Activated CD4-positive, alpha-beta T cell treated with anti-CD3 and anti-CD28 coated beads, Interleukin-2, Interleukin-6, amounts not matched to agents 100 ng/mL and 50 ng/mL, durations not matched to agents 16 hours and 8 hours (primary cell): ENCODE measurements around the gene TTYH1.
A peak's percentile ranks its signal among the peaks of the same experiment; 100 is the strongest.

Source experiments
- DNase-seq: peaks from one replicate; pipeline ENCODE4 v3.0.0-alpha.2; 2020

TTYH1 gene

GRCh38 chr19:54424660-54425381, 9.6 kb downstream of the TTYH1 start:
- no peak for DNase-seq

GRCh38 chr19:54425382-54425723, 10.1 kb downstream of the TTYH1 start:
- no peak for DNase-seq

GRCh38 chr19:54426291-54426931, 11.1 kb downstream of the TTYH1 start:
- no peak for DNase-seq

GRCh38 chr19:54427586-54427985, 12.3 kb downstream of the TTYH1 start:
- DNase-seq: no peak

DNA sequence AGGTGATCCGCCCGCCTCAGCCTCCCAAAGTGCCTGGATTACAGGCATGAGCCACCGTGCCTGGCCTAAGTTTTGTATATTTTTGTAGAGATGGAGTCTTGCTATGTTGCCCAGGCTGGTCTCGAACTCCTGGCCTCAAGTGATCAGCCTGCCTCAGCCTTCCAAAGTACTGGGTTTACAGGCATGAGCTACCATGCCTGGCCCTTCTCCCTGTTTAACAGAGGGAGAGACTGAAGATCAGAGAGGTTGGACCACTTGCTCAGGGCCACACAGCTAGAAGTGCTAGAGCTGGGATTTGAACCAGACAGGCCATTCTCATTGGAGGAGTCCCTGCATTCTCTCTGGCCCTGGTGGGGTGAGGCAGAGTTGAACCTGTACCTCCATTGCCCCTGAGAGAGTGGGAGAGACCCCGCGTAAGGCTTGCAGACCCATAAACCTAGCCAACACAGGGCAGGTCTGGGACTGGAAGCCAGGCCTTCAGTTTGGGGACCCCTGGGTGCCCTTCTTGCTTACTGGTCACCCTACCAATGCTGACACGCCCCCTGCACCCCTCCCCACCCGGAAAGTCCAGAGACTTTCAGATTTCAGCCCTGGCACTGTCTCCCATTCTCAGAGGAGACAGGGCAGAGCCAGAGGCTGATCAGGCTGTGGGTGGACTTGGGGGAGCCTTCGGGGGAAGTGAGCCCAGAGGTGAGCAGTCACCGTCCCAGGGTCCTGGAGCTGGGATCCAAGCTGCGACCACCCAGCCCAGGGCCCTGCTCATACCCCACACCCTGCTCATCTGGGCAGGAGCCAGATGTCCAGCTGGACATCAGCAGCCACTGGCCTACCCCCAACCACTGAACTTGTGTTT, 13.3 kb downstream of the TTYH1 start:
- DNase-seq: no peak

DNA sequence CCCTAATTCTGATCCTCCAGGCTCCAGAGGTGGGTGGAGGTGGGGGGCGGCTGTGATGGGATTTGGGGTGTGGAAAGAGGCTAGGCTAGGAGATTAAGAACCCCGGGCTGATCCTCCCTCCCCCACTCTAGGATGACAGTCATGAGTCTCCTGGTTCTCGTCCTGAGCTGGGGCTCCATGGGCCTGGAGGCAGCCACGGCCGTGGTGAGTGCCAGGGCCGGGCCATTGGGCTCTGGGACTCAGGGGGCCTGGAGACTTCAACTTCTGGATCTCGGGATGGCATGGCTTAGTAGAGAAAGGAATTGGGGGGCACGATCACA, 13.9 kb downstream of the TTYH1 start:
- DNase-seq: no peak

GRCh38 chr19:54429545-54430227, 14.4 kb downstream of the TTYH1 start:
- no peak for DNase-seq

- peak; percentile 51 for DNase-seq
These were observed 15.3 kb downstream of the TTYH1 start for GRCh38 chr19:54430306-54431254.

DNA sequence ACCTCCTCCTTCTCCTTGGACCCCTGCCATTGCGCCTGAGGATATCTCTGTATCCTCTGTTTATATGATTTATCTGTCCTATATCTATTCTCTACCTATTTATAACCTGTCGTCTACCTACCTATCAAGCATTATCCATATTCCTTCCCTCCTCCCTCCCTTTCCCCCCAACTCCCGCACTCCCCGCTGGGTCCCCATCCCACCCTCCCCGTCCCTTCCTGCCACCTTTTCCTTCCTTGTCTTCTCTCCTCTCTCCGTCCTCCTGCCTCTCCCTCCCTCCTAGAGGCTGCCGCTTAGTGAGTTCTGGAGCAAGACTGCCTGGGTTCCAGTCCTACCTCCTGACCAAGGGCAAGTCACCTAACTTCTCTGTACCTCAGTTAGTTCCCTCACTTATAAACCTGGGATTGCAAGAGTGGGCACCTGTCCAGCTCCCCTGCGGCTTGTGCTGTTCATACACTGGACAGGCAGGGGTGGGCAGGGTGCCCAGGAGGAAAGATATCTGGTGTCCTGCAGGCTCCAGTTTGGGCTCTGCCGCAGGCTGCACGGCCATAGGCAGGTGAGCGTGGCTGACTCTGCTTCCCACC, 16.1 kb downstream of the TTYH1 start:
- DNase-seq: no peak

GRCh38 chr19:54432144-54432738, 17.0 kb downstream of the TTYH1 start:
- no peak for DNase-seq

DNA sequence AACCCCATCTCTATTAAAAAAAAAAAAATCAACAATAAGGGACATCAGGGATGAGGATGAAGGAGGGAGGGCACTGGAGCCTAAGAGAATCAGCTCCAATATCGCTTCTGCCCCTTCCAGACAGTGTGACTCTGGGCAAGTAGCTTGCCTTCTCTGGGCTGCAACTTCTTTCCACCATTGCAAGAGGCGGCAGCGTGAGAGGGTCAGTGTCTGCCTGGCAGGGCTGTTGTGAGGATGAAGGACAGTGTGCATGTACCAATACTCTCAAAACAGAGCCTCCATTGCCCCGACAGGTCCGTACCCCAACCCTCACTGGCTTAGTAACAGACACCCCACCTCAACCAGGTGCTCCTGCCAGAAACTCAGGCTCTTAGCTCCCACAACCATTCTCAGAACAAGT, 18.4 kb downstream of the TTYH1 start:
- DNase-seq: no peak

- DNase-seq: no peak
These were observed 19.0 kb downstream of the TTYH1 start for GRCh38 chr19:54434112-54434872.

GRCh38 chr19:54434873-54435214, 19.6 kb downstream of the TTYH1 start:
- no peak for DNase-seq

DNA sequence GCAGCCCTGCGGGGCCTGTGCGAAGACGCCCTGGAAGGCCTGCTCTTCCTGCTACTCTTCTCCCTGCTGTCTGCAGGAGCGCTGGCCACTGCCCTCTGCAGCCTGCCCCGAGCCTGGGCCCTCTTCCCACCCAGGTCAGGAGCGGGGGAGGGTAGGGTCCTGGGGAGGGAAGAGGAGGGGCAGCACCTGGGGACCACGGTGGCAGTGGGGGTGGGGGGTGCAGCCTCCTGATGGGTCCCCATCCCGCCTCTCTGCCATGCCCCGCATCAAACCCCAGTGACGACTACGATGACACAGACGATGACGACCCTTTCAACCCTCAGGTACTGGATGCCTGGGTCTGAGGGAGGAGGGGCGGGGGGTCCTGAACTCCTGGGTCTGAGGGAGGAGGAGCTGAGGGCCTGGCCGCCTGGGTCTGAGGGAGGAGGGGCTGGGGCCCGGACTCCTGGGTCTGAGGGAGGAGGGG, 20.3 kb downstream of the TTYH1 start:
- no peak for DNase-seq

DNA sequence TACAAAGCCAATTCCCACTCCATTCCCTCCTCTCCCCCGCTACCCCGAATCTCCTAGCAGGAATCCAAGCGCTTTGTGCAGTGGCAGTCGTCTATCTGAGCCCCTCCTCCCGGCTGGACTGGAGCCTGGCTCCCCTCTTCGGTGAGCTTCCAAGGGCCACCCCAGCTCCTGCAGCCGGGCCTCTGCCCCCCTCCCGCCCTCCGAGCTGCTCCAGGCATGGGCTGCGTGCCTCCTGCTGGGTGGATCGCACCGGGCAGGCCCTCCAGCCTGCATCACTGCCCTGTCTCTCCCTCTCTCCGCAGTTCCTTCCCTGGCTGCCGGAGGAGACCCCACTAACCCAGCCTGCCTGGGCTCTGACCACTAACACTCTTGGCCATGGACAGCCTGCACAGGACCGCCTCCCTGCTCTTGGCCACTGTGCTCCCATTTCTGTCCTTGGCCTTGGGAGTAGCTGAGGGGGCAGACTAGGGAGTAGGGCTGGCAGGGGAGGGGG, 20.8 kb downstream of the TTYH1 start:
- no peak for DNase-seq

- DNase-seq: no peak
These were observed 21.5 kb downstream of the TTYH1 start for GRCh38 chr19:54436628-54437252.

DNA sequence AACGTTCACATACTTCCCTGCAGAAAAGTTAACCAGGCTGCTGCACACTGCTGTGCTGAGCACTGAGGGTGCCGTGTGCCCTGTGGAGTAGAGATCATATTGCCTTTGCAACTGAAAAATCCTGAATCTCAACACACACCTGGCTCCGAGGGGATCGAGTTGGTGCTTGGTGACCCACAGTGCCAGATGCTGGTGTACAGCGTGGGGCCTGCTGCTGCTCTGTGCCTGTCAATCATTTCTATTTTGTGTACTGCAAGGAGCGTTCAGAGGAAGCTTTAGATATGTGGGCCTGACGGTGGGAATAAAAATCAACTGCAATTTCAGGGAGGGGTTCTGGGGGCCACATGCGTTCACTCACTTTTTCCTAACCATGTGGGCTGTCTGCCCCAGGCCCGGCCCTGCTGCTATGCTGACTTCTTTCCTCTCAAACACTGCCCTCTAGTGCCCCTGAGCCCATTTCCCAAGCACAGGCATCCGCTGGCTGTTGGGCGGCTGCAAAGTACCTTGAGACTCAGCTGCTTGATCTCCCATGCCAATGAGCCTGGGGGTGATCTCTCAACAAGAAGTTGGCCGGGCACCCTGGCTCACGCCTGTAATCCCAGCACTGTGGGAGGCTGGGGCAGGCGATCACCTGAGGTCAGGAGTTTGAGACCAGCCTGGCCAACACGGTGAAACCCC, 24.0 kb downstream of the TTYH1 start:
- DNase-seq: peak; percentile 28

DNA sequence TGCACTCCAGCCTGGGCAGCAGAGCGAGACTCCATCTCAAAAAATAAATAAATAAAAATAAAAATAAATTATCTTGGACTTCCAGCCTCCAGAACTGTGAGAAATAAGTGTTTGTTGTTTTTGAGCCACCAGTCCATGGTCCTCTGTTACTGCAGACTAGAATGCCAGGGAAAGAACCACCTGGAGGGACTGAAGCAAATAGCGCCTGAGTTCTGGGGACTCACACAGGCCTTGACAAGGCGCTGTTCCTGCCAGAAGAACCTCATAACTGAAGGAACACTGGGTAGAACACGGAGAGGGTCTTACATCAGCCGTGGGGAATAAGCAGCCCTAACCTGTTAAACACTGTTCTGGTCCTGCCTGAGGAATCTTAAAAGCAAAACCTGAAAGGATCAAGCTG, 25.4 kb downstream of the TTYH1 start:
- no peak for DNase-seq

- DNase-seq: no peak
These were observed 29.5 kb downstream of the TTYH1 start for GRCh38 chr19:54444737-54445136.
